BJ (cell line): Measurements from ENCODE around the gene CLDN16. TPM values are rescaled to one million over a fixed set of nuclear protein-coding genes. Genes with fewer than 3 reads are reported as not detected.

Source experiments
- CTCF ChIA-PET: fragments of 350-600 bp; formaldehyde crosslinking; extraction: SDS; loops from one replicate; lab custom pipeline; 2021; ENCODE audit warnings: antibody characterized with exemption, inconsistent platforms; lab: Yijun Ruan, JAX
- POLR2A ChIA-PET: fragments of 300-600 bp; sonication (Branson Sonifier 250); formaldehyde crosslinking; extraction: SDS; loops from one replicate; lab custom pipeline; 2021; ENCODE audit warnings: antibody characterized with exemption; lab: Charles Lee
- DNase-seq: peaks from one replicate; pipeline ENCODE4 v3.0.0-alpha.2; 2011; ENCODE audit warnings: low read depth
- H3K27me3 ChIP-seq: 2 replicates; pipeline ENCODE4 v1.6.0; 2011; ENCODE audit warnings: low read length; ENCODE audit not compliant: control insufficient read depth, insufficient read depth
- H3K36me3 ChIP-seq: 2 replicates; pipeline ENCODE4 v1.5.1; 2011; ENCODE audit warnings: low read length; ENCODE audit not compliant: control insufficient read depth, insufficient read depth
- H3K4me3 ChIP-seq: 2 replicates; pipeline ENCODE4 v1.5.1; 2011; ENCODE audit warnings: low read depth, mild to moderate bottlenecking, control low read depth, low read length
- polyA plus RNA-seq: library from polyadenylated mRNA; depleted of rRNA; stranded (reverse); fragments of >200 nt; gene quantifications from 2 replicates; pipeline ENCODE4 v1.2.3, GENCODE V29; 2011
- TF ChIP-seq, protein P1 (sequence below): IDR thresholded peaks from 2 replicates; pipeline ENCODE4 v1.5.1; 2011; ENCODE audit warnings: low read depth, mild to moderate bottlenecking, control low read depth, inconsistent platforms, low read length, moderate library complexity; ENCODE audit not compliant: insufficient read depth

The CLDN16 gene
- polyA plus RNA-seq, 1 experiment = not detected

DNA sequence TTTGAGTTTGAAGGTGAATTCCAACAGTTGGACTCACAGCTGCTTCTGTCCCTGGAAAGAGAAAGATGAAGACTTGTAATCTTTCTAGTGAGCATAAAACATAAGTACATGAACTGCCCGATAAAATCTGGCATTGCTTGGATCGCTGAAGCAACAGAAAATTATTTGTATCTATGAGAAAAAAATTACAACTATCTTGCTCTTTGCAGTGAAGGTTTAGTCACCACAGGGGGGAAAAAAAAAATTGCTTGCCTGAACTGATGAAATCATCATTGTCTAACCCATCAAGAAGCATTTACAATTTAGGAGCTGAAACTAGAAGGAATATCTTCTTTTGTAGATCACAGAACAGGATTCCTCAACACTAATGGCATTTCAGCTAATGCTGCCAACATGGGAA, 41.7 kb downstream of the CLDN16 start:
- Histone ChIP-seq H3K4me3 (no peak overlapping the region), H3K27me3 (no peaks in the 10 kb centered on the region), H3K36me3 (no peaks in the 10 kb centered on the region)
- no peak for DNase-seq
- POLR2A ChIA-PET = no interaction called here
- CTCF ChIA-PET = interaction anchor here (0.6 kb wide), 1 partner anchor 102 kb away, joined by 3 read pairs; no protein-coding TSS in a partner anchor
- TF ChIP-seq, protein P1, sequence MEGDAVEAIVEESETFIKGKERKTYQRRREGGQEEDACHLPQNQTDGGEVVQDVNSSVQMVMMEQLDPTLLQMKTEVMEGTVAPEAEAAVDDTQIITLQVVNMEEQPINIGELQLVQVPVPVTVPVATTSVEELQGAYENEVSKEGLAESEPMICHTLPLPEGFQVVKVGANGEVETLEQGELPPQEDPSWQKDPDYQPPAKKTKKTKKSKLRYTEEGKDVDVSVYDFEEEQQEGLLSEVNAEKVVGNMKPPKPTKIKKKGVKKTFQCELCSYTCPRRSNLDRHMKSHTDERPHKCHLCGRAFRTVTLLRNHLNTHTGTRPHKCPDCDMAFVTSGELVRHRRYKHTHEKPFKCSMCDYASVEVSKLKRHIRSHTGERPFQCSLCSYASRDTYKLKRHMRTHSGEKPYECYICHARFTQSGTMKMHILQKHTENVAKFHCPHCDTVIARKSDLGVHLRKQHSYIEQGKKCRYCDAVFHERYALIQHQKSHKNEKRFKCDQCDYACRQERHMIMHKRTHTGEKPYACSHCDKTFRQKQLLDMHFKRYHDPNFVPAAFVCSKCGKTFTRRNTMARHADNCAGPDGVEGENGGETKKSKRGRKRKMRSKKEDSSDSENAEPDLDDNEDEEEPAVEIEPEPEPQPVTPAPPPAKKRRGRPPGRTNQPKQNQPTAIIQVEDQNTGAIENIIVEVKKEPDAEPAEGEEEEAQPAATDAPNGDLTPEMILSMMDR = no peak

DNA sequence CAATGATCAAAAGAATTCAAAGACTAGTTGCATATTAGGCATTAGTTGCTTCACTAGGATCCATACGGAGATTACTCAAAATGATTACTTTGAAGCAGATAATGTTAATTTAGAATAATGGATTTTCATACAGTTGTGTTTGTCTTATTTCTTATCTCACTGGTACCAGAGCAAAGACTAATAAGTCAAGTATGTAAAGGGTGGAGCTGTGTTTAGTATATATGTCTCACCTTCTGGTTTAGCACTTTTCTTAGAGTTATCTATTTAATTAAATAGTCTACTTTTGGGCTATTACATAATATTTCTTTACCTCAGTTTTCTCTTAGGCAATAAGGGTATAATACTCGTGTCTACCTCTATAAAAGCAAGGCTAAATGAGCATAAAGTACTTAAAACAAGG, 42.9 kb downstream of the CLDN16 start:
- ChIA-PET CTCF (no interaction called here), POLR2A (no interaction called here)
- no peaks in the 10 kb centered on the region for H3K36me3 ChIP-seq
- TF ChIP-seq, protein P1 = no peak
- no peaks in the 10 kb centered on the region for H3K27me3 ChIP-seq
- DNase-seq = no peak
- H3K4me3 ChIP-seq = no peak overlapping the region

DNA sequence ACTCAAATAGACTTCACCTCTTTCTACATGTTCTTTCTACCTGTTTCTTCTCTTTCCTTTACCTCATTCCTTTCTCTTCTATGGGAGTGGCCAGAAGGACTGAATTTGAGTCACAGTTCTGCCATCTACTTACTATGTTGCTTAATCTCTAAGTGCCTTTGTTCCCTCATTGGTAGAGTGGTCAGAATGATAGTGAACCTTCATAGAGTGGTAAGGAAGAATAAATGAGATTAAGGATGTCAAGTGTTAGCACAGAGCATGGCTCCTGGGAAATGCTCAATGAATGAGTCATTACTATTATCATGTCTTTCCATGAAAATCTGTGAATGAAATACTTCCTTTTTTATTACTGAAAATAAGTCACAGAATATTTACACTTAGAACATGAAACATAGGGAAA, 44.3 kb downstream of the CLDN16 start:
- Histone ChIP-seq H3K27me3 (no peaks in the 10 kb centered on the region), H3K36me3 (no peaks in the 10 kb centered on the region), H3K4me3 (no peak overlapping the region)
- TF ChIP-seq, protein P1 = no peak
- CTCF ChIA-PET = interaction anchor here (0.6 to 0.9 kb wide), 2 partner anchors 16 to 110 kb away, joined by 3 read pairs; partner anchors contain the start of gene CLDN1
- no peak for DNase-seq
- POLR2A ChIA-PET = no interaction called here

DNA sequence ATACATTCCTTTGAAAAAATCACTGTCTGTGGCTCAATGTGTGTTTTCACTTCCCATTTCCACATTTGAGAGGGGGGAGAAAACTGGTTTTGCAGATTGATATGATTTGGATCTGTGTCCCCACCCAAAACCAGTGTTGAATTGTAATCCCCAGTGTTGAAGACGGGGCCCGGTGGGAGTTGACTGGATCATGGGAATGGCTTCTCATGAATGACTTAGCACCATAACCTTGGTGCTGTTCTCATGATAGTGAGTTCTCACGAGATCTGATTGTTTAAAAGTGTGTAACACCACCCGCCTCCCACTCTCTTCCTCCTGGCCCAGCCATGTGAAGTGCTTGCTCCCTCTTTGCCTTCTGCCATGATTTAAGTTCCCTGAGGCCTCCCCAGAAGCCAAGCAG, 45.7 kb downstream of the CLDN16 start:
- ChIA-PET POLR2A (no interaction called here), CTCF (no interaction called here)
- Histone ChIP-seq H3K36me3 (no peaks in the 10 kb centered on the region), H3K4me3 (no peak overlapping the region), H3K27me3 (no peaks in the 10 kb centered on the region)
- TF ChIP-seq, protein P1 = no peak
- DNase-seq = no peak

DNA sequence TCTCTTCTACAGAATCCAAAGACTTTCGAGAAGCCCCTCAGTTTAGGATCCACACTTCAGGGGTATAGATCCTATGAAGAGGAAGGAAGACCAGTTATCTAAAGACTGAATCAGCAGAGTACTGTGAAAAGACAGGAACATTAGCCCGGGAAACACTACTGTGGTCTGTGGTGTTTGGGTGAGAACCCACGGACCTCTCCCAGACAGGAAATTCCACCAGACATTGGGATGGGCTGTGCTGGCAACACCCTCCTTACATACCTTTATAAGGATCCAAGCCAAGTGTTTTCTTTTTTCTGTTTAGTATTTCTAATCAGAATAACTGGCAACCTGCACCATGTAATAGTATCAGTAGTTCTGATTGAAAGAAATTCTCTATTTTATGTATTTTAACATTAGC, 47.7 kb downstream of the CLDN16 start:
- ChIA-PET CTCF (no interaction called here), POLR2A (no interaction called here)
- no peaks in the 10 kb centered on the region for H3K27me3 ChIP-seq
- H3K4me3 ChIP-seq = no peak overlapping the region
- no peak for DNase-seq
- TF ChIP-seq, protein P1 = no peak
- H3K36me3 ChIP-seq = no peaks in the 10 kb centered on the region
